SK-N-MC (cell line): Measurements from ENCODE around the gene GCGR.

Experiments
- DNase-seq: peaks from one replicate; pipeline ENCODE4 v3.0.0-alpha.2; 2011; ENCODE audit warnings: low read depth, low spot score
- H3K27ac ChIP-seq: fragments of 200-600 bp; sonication (generic); 2 replicates; pipeline ENCODE4 v1.5.1; 2016; ENCODE audit warnings: mixed run types
- H3K36me3 ChIP-seq: fragments of 200-600 bp; sonication (generic); 2 replicates; pipeline ENCODE4 v1.6.1; 2017; ENCODE audit warnings: antibody characterized with exemption, low read length, mixed read lengths; ENCODE audit not compliant: insufficient read depth
- H3K4me3 ChIP-seq: fragments of 200-600 bp; sonication (generic); 2 replicates; pipeline ENCODE4 v1.5.1; 2016
- H3K9ac ChIP-seq: fragments of 200-600 bp; sonication (generic); 2 replicates; pipeline ENCODE4 v1.8.0; 2017; ENCODE audit warnings: mixed run types, mixed read lengths; ENCODE audit not compliant: insufficient read length
- H3K9me3 ChIP-seq: fragments of 200-600 bp; sonication (generic); 2 replicates; pipeline ENCODE4 v1.6.1; 2017; ENCODE audit warnings: low read depth, mild to moderate bottlenecking, antibody characterized with exemption, low read length, moderate library complexity, mixed read lengths
- EZH2 ChIP-seq: fragments of 200-600 bp; sonication (generic); IDR thresholded peaks from one replicate; pipeline ENCODE4 v1.6.1; 2017; ENCODE audit warnings: antibody characterized with exemption
- FOXP2 ChIP-seq: optimal IDR thresholded peaks from 2 replicates; pipeline ENCODE3; 2011; ENCODE audit warnings: mild to moderate bottlenecking, moderate library complexity; ENCODE audit not compliant: insufficient read depth; ENCODE audit errors: extremely low read length, control extremely low read depth
- POLR2AphosphoS5 ChIP-seq: IDR thresholded peaks from 2 replicates; pipeline ENCODE4 v1.6.1; 2012; ENCODE audit warnings: mild to moderate bottlenecking, low read depth, low read length, borderline replicate concordance

GCGR gene

DNA sequence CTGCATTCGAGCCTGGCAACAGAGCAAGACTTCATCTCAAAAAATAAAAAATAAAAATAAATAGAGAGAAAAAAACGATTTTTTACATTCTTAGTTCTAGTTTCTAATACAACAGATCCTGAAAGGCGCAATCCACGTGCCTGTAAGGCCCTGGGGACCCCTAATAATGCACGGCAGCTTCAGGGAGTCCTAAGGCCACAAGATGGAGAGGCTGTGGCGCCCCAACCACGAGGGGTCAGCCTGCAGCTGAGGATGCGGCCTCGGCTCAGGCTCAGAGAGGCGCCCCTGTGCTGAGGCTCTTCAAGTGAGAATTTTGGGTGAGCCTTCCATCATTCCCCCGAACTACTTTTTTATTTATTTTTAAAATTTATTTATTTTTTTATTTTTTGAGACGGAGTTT is 45.5 kb downstream of the GCGR start:
- Histone ChIP-seq H3K9me3 (no peaks in the 10 kb centered on the region), H3K36me3 (peaks cover 68% of the 10 kb centered on the region)
- DNase-seq = no peak

DNA sequence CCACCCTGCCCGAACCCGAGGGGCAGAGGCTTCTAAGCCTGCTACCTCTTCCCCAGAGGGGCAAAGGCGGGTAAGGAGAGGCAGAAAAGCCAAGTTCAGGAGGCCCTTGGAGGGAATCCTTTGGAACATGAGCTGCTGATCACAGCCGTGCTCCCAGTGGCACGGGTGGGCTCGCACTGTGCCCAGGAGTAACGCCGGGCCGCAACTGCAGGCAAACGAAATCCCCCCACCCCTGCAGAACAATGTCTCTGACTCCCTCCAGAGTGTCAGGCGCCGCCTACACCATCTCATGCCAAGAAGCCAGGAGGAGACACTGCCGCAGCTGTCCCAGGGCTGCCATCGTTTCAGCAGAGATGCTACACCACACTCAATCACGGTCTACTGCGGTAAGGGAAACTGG is 47.5 kb downstream of the GCGR start:
- no peaks in the 10 kb centered on the region for H3K9me3 ChIP-seq
- no peak for DNase-seq
- TF ChIP-seq EZH2 = no peak
- TF ChIP-seq FOXP2 = no peak
- no peak for TF ChIP-seq POLR2AphosphoS5
- H3K27ac ChIP-seq = no peak overlapping the region
- H3K9ac ChIP-seq = no peak overlapping the region
- no peak overlapping the region for H3K4me3 ChIP-seq
- peaks cover 65% of the 10 kb centered on the region for H3K36me3 ChIP-seq

More for the DNA sequence above, 45.5 kb downstream of the GCGR start:
- Histone ChIP-seq H3K27ac (no peak overlapping the region), H3K4me3 (no peak overlapping the region), H3K9ac (no peak overlapping the region)
- TF ChIP-seq POLR2AphosphoS5 = no peak
- no peak for TF ChIP-seq FOXP2
- no peak for TF ChIP-seq EZH2

DNA sequence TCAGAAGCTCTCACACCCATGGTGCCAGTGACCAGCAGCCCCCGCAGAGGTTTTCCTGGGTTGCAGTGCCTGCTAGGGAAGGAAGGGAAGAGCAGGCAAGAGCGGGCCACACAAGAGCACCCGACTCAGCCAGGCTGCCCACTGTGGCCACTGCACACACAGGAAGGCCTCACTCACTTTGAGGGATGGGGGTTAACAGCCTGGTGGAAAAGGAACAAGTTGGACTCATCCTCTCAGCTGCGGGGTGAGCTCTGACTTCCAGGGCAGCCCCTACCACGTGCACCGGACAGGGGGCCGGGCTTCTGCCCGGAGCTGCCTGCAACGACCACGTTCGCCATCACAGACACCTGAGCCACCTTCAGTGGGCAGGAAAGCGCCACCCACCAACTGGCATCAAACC is 48.3 kb downstream of the GCGR start:
- Histone ChIP-seq H3K27ac (no peak overlapping the region), H3K9ac (no peak overlapping the region), H3K4me3 (no peak overlapping the region), H3K9me3 (no peaks in the 10 kb centered on the region), H3K36me3 (peaks cover 63% of the 10 kb centered on the region)
- DNase-seq = no peak
- TF ChIP-seq POLR2AphosphoS5 (no peak), EZH2 (no peak), FOXP2 (no peak)

DNA sequence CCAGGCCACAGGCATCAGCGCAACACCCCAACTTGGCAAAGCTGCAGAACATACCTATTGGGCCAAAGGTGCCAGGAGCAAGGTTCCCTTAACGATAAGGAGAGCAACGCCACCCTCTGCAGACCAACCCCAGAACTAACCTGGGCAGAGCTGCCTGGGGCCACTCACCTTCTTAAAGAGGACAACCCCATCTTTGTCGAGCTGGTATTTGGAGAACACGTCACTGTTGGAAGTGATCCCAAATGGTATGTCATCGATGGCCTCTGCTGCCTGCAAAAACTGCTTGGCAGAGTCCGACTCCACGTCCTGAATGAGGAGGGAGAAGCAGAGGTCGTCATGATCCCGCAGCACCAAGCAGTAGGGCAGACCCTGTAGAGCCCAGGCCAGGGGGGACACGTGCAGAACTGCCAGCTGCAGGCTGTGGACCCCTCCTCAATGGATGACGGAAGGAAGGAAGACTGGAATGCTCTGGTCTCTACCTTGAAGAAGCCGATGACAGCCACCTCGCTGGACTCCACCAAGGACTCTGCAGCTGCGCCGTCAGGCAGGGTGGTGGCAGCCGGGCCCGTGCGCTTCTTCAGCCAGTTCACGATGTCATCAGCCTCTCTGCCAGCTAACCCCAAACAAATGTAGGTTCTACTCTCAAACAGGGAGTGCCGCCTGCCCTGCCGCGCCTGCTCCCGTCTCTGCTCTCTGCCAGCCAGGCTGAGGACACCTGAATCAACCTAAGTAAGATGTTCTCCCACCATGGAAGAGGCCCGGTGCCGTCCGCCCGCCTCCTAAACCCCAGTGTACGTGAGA is 51.2 kb downstream of the GCGR start:
- no peak for DNase-seq
- H3K4me3 ChIP-seq = no peak overlapping the region
- H3K9me3 ChIP-seq = no peaks in the 10 kb centered on the region
- H3K9ac ChIP-seq = no peak overlapping the region
- TF ChIP-seq FOXP2 (no peak), POLR2AphosphoS5 (no peak), EZH2 (no peak)
- no peak overlapping the region for H3K27ac ChIP-seq
- peaks cover 77% of the 10 kb centered on the region for H3K36me3 ChIP-seq

DNA sequence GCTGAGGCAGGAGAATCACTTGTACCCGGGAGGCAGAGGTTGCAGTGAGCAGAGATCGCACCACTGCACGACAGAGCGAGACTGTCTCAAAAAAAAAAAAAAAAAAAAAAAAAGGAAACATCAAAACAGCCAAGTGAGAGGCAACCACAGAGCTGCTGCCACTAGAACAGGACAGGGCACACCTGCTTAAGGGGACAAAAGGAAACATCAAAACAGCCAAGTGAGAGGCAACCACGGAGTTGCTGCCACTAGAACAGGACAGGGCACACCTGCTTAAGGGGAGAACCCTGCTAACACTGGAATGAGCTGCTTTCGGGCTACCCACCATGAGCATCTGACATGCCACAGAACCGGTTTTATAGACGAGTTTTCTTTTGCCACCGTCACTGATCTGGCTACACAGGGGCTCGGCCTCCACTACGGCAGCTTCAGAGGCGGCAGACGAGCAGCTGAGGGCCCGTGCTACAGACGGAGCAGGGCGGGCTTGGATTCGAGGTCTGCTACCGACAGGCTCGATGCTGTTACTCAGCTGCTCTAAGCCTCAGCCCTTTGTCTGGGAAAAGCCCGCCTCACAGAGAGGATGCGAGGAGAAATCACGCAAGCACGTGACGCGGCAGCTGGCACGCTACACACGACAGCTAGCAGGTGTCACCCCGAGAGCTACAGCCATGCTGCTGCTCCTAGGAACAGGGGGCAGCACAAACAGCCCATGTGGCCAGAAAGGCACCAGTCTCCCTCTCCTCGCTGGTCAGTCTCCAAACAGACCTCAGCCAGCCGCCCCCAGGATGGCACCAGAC is 54.4 kb downstream of the GCGR start:
- DNase-seq = no peak
- Histone ChIP-seq H3K4me3 (peak overlapping the region; percentile 85; the same call in 1 of the 2 replicates), H3K9me3 (no peaks in the 10 kb centered on the region), H3K36me3 (peaks cover 60% of the 10 kb centered on the region), H3K27ac (no peak overlapping the region), H3K9ac (peak overlapping the region; percentile 84)
- TF ChIP-seq FOXP2 = no peak
- TF ChIP-seq EZH2 = no peak
- TF ChIP-seq POLR2AphosphoS5 = no peak

DNA sequence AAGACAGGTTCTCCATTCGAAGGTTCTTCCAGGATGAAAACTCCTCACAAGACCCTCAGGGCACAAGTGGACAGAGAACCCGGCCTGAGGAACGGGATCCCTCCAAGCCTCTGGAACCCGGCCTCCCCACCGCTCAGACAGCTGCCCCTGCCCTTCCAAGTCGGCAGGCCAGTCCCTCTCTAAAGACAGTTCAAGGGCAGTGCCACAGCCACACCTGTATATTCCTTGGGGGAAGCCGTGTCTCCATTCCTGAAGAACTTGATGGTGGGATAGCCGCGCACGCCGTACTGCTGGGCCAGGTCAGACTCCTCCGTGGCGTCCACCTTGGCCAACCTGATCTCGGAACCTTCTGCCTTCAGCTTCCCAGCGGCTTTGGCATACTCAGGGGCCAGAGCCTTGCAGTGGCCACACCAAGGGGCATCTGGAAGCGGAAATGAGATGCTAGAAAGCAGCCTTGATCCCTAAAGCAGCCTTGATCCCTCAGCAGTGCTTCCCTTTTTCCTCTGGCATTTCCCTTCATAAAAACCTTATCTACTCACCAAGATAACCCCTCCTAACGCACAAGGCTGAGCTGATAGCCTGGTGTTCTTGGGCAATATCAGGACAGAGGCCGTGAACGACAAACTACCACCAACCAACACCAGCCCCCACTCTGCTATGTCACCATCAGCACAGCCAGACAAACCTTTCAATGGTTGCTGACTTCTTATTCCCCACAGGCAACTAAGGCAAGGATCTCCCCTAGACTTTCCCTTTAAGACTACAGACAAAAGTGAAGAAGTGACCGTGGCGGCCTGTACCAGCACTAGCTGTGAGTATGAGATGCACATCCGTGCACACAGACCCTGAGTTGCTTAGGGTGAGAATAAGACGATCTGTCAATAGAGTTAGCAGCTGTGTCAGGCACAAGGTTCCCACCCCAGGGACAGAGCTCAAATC is 55.3 kb downstream of the GCGR start:
- TF ChIP-seq FOXP2 (no peak), POLR2AphosphoS5 (no peak), EZH2 (no peak)
- no peaks in the 10 kb centered on the region for H3K9me3 ChIP-seq
- H3K36me3 ChIP-seq = peaks cover 51% of the 10 kb centered on the region
- H3K9ac ChIP-seq = peak overlapping the region; percentile 84
- DNase-seq = no peak
- no peak overlapping the region for H3K27ac ChIP-seq
- peak overlapping the region; percentile 85 for H3K4me3 ChIP-seq

DNA sequence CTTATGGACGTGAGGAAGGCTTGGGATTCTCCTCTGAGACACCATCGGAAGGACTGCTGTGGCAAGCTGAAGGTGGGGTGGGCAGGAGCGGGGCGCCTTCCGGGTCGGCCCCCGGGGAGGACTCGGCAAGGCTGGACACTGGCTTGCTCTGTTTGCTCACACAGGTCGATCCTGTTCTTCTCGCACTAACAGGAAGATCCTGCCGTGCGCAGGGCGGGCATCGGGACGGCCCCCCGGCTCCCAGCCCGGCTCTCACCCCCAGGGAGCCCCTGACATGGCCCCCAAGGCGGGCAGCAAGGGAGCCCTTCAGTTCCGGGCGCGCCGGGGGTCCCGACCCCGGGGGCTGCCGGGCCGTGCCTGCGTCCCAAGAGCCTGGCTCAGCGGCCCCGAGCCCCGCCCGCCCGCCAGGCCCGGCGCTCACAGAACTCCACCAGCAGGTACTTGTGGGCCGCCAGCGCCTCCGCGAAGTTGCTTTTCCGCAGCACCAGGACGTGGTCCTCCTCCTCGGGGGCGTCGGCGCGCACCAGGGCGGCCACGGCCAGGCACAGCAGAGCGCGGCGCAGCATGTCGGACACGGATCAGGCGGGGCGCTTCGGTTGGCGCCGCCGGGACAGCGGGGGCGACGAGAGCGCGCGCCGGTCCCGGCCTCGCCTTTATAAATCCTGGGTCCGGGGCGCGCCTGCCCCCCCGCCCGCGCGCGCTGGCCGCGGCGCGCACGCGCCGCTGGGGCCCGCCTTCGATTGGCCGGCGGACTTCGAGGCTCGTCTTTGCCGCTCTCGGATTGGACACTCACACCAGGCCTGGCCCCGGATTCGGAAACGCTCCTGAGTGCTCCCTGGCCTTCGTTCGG is 56.2 kb downstream of the GCGR start, which contains the start of gene P4HB:
P4HB (minus strand) TSS at position 630 of the 850 bp plus-strand sequence; CDS start at position 566, 64 bp downstream.
- H3K36me3 ChIP-seq = peaks cover 42% of the 10 kb centered on the region
- TF ChIP-seq EZH2 (no peak), FOXP2 (no peak), POLR2AphosphoS5 (peak; percentile 86; the same call in 1 of the 2 replicates)
- H3K9ac ChIP-seq = peak within 1 kb of the TSS; percentile 93
- peak within 1 kb of the TSS; percentile 94 for H3K4me3 ChIP-seq
- H3K27ac ChIP-seq = peak within 1 kb of the TSS; percentile 80
- H3K9me3 ChIP-seq = no peaks in the 10 kb centered on the region
- no peak for DNase-seq
